SK-N-SH (cell line): ENCODE data around the gene ADNP2. TPM values are rescaled to one million over a fixed set of nuclear protein-coding genes. Genes with fewer than 3 reads are reported as not detected.

Experiments
- CTCF ChIA-PET: fragments of 300-600, 350-600 bp; formaldehyde crosslinking; extraction: SDS; loops from one replicate; lab custom pipeline; 2021; lab: Yijun Ruan, JAX
- POLR2A ChIA-PET: fragments of 350-600 bp; sonication (Branson Sonifier 250); formaldehyde crosslinking; extraction: SDS; loops from one replicate; lab custom pipeline; 2020; ENCODE audit warnings: antibody characterized with exemption, inconsistent platforms; lab: Yijun Ruan, JAX
- DNase-seq: peaks from one replicate; pipeline ENCODE4 v3.0.0; 2012
- H2AFZ ChIP-seq: fragments of 200-600 bp; sonication (generic); 2 replicates; pipeline ENCODE4 v1.8.1; 2016; ENCODE audit warnings: antibody characterized with exemption, mild to moderate bottlenecking, low read depth
- H3F3A ChIP-seq: fragments of 200-600 bp; sonication (generic); replicated peaks from 2 replicates; pipeline ENCODE3; 2016; ENCODE audit warnings: antibody characterized with exemption, mild to moderate bottlenecking; ENCODE audit not compliant: insufficient read depth
- H3K27ac ChIP-seq, 2 experiments: fragments of 200-500 bp in 1 of 2; fragments of 200-600 bp in 1 of 2; sonication (Bioruptor generic) in 1 of 2; sonication (generic), shearing (Covaris generic) in 1 of 2; 2 replicates each; pipeline versions ENCODE4 v1.5.1 to v1.6.1; 2014 to 2016; ENCODE audit warnings: low read depth in 2 of 2, inconsistent platforms in 1 of 2, low read length in 1 of 2, mild to moderate bottlenecking in 1 of 2, mixed read lengths in 1 of 2
- H3K27me3 ChIP-seq: fragments of 200-600 bp; sonication (generic), shearing (Covaris generic); 2 replicates; pipeline ENCODE4 v1.6.1; 2016; ENCODE audit warnings: mixed run types; ENCODE audit not compliant: insufficient read depth
- H3K36me3 ChIP-seq, 2 experiments: fragments of 200-500 bp in 1 of 2; fragments of 200-600 bp in 1 of 2; sonication (Bioruptor generic) in 1 of 2; sonication (generic) in 1 of 2; replicated peaks in 1 of 2; 2 replicates each; pipeline versions ENCODE3 to v1.5.1; 2014 to 2016; ENCODE audit warnings: low read length in 1 of 2, mild to moderate bottlenecking in 1 of 2; ENCODE audit not compliant: insufficient read depth in 2 of 2, control insufficient read depth in 1 of 2
- H3K4me1 ChIP-seq, 2 experiments: fragments of 200-500 bp in 1 of 2; fragments of 200-600 bp in 1 of 2; sonication (Bioruptor generic) in 1 of 2; sonication (generic), shearing (Covaris generic) in 1 of 2; 2 replicates each; pipeline versions ENCODE4 v1.5.1 to v1.6.1; 2014 to 2016; ENCODE audit warnings: low read depth in 1 of 2, low read length in 1 of 2, mixed run types in 1 of 2; ENCODE audit not compliant: insufficient read depth in 2 of 2, control insufficient read depth in 1 of 2
- H3K4me2 ChIP-seq: fragments of 200-600 bp; sonication (generic), shearing (Covaris generic); 2 replicates; pipeline ENCODE4 v1.6.1; 2017; ENCODE audit warnings: mixed run types
- H3K4me3 ChIP-seq, 2 experiments: fragments of 200-500 bp in 1 of 2; fragments of 200-600 bp in 1 of 2; sonication (Bioruptor generic) in 1 of 2; sonication (generic), shearing (Covaris generic) in 1 of 2; 2 replicates each; pipeline versions ENCODE4 v1.5.1 to v1.8.1; 2014 to 2016; ENCODE audit warnings: low read depth in 2 of 2, inconsistent platforms in 1 of 2, low read length in 1 of 2, mild to moderate bottlenecking in 1 of 2, mixed read lengths in 1 of 2, moderate library complexity in 1 of 2
- H3K79me2 ChIP-seq: fragments of 200-600 bp; sonication (generic); 2 replicates; pipeline ENCODE4 v1.8.1; 2017; ENCODE audit warnings: mild to moderate bottlenecking; ENCODE audit not compliant: insufficient read depth
- H3K9ac ChIP-seq: fragments of 200-600 bp; sonication (generic); 2 replicates; pipeline ENCODE4 v1.6.1; 2017; ENCODE audit warnings: mixed run types
- H3K9me2 ChIP-seq: fragments of 200-600 bp; sonication (generic); 2 replicates; pipeline ENCODE4 v1.6.1; 2017; ENCODE audit warnings: mixed run types
- H3K9me3 ChIP-seq: fragments of 200-600 bp; sonication (generic); 2 replicates; pipeline ENCODE4 v1.6.1; 2017; ENCODE audit warnings: mixed run types, mild to moderate bottlenecking, moderate library complexity
- H4K20me1 ChIP-seq: fragments of 200-600 bp; sonication (generic); 2 replicates; pipeline ENCODE4 v1.6.1; 2017; ENCODE audit warnings: mild to moderate bottlenecking, mixed run types; ENCODE audit not compliant: insufficient read depth
- CTCF ChIP-seq: fragments of 200-600 bp; sonication (generic); IDR thresholded peaks from 2 replicates; pipeline ENCODE4 v1.6.1; 2017; ENCODE audit warnings: antibody characterized with exemption, mild to moderate bottlenecking, moderate library complexity
- ELF1 ChIP-seq: IDR thresholded peaks from 2 replicates; pipeline ENCODE4 v1.4.0; 2012
- EP300 ChIP-seq, 2 experiments: IDR thresholded peaks; 2 replicates each; pipeline versions ENCODE4 v1.4.0 to v1.6.1; 2012; ENCODE audit warnings: borderline replicate concordance in 1 of 2, low read depth in 1 of 2, low read length in 1 of 2
- POLR2AphosphoS5 ChIP-seq: IDR thresholded peaks from 2 replicates; pipeline ENCODE4 v1.6.1; 2012; ENCODE audit warnings: low read depth, low read length
- RAD21 ChIP-seq: IDR thresholded peaks from 2 replicates; pipeline ENCODE4 v1.6.1; 2012; ENCODE audit warnings: mild to moderate bottlenecking, low read length
- TAF1 ChIP-seq: IDR thresholded peaks from 2 replicates; pipeline ENCODE4 v1.6.1; 2012; ENCODE audit warnings: low read depth, mild to moderate bottlenecking, low read length, moderate library complexity, borderline replicate concordance
- USF1 ChIP-seq: IDR thresholded peaks from 2 replicates; pipeline ENCODE4 v1.4.0; 2012; ENCODE audit warnings: low read depth, borderline replicate concordance
- WGBS: methylation state at CpG from one replicate; pipeline ENCODE4 v1.1.6; 2017; ENCODE audit warnings: low lambda C conversion rate; 5-methylcytosine and 5-hydroxymethylcytosine counted together
- polyA plus RNA-seq, 3 experiments: library from polyadenylated mRNA; depleted of rRNA; stranded (reverse); fragments of >200 nt; gene quantifications; 2 replicates each; pipeline ENCODE4 v1.2.3, GENCODE V29; 2012

ADNP2 gene
- polyA plus RNA-seq, 1 of the 3 experiments (the other 2 are of a cell fraction): 4.3 TPM

DNA sequence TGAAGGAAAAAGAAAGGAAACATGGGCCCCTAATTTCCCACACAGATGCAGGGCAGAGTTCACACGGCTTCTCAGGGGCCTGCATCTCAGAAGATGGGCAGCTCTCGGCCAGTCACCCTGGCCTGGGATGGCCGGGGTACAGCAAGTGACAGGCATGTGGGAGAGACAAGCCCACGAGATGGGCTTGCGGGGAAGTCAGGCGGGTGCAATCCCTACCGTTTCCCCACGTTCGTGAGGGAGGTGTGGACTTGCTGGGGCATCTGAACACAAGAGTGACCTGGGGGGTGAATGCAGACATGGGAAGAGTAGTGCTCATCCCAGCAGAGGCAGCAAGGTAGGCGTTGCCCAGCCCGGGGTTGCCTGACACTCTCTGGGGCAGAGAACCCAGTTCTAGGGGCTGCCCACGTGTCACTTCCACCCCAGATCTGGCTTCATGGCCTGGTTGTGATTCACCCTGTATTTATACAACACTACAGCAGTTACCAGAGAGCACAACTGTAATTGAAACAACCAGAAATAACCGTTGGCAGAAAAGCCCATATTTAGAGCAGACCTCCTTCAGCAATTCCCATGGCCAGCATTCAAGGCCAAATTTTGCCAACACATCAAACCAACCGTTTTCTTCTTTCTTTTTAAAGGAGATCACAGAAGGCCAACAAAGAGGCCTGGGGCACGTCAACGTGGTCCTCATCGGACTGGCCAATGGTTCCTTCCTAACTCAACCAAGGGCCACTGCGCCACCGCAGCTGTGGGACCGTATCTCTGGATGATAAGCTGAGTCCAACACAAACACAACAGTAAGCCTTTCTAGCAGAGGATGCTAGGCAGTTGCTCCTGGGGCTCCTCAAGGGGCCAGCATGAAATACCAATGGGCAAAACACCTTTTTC lies 79.8 kb downstream of the ADNP2 start (continued):
- no peak for TF ChIP-seq RAD21
- TF ChIP-seq USF1: no peak
- no peak for TF ChIP-seq ELF1
- TF ChIP-seq CTCF: no peak

DNA sequence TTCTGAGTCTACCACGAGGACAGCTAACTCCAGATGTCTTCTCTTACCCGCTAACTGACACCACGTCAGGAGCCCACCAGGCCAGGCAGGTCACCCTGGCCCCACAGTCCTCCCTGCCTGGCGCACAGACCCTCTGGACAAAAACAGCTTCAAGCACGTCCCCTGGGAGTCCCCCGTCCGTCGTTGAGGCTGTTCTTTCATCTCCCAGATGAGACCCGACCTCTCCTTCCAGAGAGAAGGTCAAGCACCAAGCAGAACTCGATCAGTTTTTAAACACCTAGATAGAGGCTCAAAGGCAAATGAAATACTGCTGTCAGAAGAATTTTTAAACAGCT lies 80.4 kb downstream of the ADNP2 start:
- no peak for TF ChIP-seq TAF1
- no peak for TF ChIP-seq EP300 (IDR thresholded peaks at IDR 0.05; ENCODE audit: borderline replicate concordance in 1 of 2, low read depth in 1 of 2, low read length in 1 of 2)
- TF ChIP-seq POLR2AphosphoS5: no peak
- no peaks in the 10 kb centered on the region for H3F3A ChIP-seq
- no peak for DNase-seq
- H3K27me3 ChIP-seq: no peaks in the 10 kb centered on the region
- H3K9me2 ChIP-seq: no peaks in the 10 kb centered on the region
- no peaks in the 10 kb centered on the region for H3K4me1 ChIP-seq
- no peak overlapping the region for H3K4me2 ChIP-seq
- no peak overlapping the region for H3K4me3 ChIP-seq
- no peaks in the 10 kb centered on the region for H3K36me3 ChIP-seq
- no peaks in the 10 kb centered on the region for H3K9me3 ChIP-seq
- no peaks in the 10 kb centered on the region for H3K79me2 ChIP-seq
- no peak overlapping the region for H3K9ac ChIP-seq
- ChIA-PET CTCF (interaction anchor here (0.7 kb wide), 1 partner anchor 18 kb away, joined by 3 read pairs; no protein-coding TSS in a partner anchor), POLR2A (interaction anchor here (0.6 kb wide), 1 partner anchor 14 kb away, joined by 5 read pairs; no protein-coding TSS in a partner anchor)
- WGBS: 79% methylated on average over 10 of the region's 10 CpGs
- H4K20me1 ChIP-seq: no peaks in the 10 kb centered on the region
- no peak overlapping the region for H3K27ac ChIP-seq
- H2AFZ ChIP-seq: no peak overlapping the region

Other genes with a start within 250 kb of the ADNP2 start
- gene SLC66A2, start 157.6 kb upstream of the ADNP2 start, polyA plus RNA-seq (2012; rRNA removed): 14.5 and 14.9 TPM in 2 replicates
- gene HSBP1L1, start 144.6 kb upstream of the ADNP2 start, polyA plus RNA-seq (2012; rRNA removed): 7.4 and 8.4 TPM in 2 replicates
- gene TXNL4A, start 120.7 kb upstream of the ADNP2 start, polyA plus RNA-seq (2012; rRNA removed): 86.9 and 158 TPM in 2 replicates
- 51.4 and 57.6 TPM in 2 replicates for gene RBFA, start 74.8 kb upstream of the ADNP2 start, polyA plus RNA-seq (2012; rRNA removed)
- gene PARD6G, start 138.3 kb downstream of the ADNP2 start, polyA plus RNA-seq (2012; rRNA removed): 4.0 and 4.3 TPM in 2 replicates